GM12864 (cell line): ENCODE results near the gene TRMT61B.
A peak's percentile ranks its signal among the peaks of the same experiment; 100 is the strongest.

Experiments used
- DNase-seq: peaks from one replicate; pipeline ENCODE4 v3.0.0-alpha.2; 2011; ENCODE audit warnings: low read depth
- H3K4me3 ChIP-seq: 2 replicates; pipeline ENCODE4 v1.5.1; 2011; ENCODE audit warnings: mild to moderate bottlenecking, low read depth, low read length, control low read depth
- TF ChIP-seq, protein P1 (sequence below): IDR thresholded peaks from 2 replicates; pipeline ENCODE4 v1.5.1; 2011; ENCODE audit warnings: low read depth, mild to moderate bottlenecking, moderate library complexity, low read length, control low read depth, inconsistent platforms; ENCODE audit errors: missing control alignments

The TRMT61B gene

DNA sequence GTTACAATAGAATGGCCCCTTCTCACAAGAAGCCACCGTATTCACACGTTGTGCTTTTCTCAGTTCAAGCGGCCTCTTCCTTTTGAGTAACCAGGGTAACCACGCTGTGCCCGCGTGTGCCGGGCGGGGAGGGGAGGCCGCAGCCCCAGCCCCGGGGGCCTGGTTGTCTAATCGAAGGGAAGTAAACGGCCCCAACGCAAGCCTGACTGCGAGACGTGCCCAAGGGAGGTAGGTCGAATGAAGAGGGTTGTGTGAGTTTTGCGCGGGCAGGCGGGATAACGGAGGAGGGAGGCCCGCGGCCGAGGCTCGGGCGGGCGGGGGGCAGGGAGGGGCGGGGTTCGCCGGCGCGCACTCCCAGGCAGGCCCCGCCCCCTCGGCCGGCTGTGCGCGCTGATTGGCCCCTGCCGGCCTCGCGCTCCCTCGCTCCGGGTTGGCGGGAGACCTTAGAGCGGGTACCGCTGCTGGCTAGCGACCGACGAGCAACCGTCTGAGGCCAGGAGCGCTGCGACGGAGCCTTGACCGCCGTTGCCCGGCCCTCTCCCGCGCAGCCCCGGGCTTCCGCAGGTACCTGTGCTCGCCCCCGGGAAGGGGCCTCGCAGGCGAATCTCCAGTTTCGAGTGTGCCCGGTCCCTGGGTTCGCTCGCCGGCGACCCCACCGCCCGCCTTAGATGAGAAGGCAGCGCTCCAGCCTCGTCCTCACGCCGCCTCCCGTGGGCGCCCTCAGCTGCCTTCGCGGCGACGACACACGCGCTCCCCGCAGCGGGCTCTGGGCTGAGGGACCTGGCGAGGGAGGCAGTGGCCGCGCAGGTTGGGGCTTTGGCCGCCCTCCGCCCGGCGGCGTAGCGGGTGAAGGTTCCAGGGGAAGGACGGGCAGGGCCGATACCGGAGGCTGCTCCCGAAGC, 59.5 kb downstream of the TRMT61B start, which contains the start of gene SPDYA:
Gene SPDYA (plus strand): TSS at position 451 of the 902 bp plus-strand sequence. CDS start 5,181 bp downstream, outside the sequence.
- TF ChIP-seq, protein P1, sequence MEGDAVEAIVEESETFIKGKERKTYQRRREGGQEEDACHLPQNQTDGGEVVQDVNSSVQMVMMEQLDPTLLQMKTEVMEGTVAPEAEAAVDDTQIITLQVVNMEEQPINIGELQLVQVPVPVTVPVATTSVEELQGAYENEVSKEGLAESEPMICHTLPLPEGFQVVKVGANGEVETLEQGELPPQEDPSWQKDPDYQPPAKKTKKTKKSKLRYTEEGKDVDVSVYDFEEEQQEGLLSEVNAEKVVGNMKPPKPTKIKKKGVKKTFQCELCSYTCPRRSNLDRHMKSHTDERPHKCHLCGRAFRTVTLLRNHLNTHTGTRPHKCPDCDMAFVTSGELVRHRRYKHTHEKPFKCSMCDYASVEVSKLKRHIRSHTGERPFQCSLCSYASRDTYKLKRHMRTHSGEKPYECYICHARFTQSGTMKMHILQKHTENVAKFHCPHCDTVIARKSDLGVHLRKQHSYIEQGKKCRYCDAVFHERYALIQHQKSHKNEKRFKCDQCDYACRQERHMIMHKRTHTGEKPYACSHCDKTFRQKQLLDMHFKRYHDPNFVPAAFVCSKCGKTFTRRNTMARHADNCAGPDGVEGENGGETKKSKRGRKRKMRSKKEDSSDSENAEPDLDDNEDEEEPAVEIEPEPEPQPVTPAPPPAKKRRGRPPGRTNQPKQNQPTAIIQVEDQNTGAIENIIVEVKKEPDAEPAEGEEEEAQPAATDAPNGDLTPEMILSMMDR: no peak
- peak within 1 kb of the TSS; percentile 10 for H3K4me3 ChIP-seq
- no peak for DNase-seq

- TF ChIP-seq, protein P1: no peak
- H3K4me3 ChIP-seq: no peak overlapping the region; the same call in 1 of the 2 replicates
- DNase-seq: no peak
These were observed 60.2 kb downstream of the TRMT61B start for GRCh38 chr2:28809927-28810326.

DNA sequence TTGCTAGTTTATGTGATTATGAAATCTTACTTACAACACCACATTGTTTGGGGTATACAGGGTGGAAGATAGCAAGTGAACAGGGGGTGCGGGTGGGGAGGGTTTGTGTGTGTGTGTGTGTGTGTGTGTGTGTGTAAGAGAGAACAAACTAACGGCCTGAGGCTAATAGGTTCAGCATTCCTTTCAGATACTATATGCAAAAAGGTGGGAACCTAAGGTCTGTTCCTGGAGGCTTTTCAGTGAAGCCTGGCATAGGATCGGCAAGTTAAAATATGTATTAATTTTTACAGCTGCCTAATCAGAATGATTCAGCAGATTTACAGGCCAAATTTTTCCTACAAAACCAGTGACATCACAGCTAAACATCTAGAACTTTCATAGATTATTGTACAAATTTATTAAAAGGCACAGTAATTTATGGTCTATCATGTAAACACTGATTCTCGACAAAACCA, 67.1 kb downstream of the TRMT61B start:
- H3K4me3 ChIP-seq: no peak overlapping the region
- TF ChIP-seq, protein P1: no peak
- DNase-seq: no peak

- TF ChIP-seq, protein P1: no peak
- no peak overlapping the region for H3K4me3 ChIP-seq
- no peak for DNase-seq
These were observed 68.4 kb downstream of the TRMT61B start for GRCh38 chr2:28801726-28802125.
